Gastroesophageal sphincter (tissue), 3 donors: ENCODE measurements around the gene PNPLA3.

Experiments used
- CTCF ChIP-seq, 4 experiments: fragments of 200-600 bp in 2 of 4; fragments of 450-650 bp in 2 of 4; sonication (generic) in 1 of 4; IDR thresholded peaks; one replicate each; pipeline ENCODE4 v1.5.1; 2017 to 2019; ENCODE audit warnings: antibody characterized with exemption in 4 of 4, mild to moderate bottlenecking in 2 of 4, moderate library complexity in 2 of 4
- EP300 ChIP-seq: sonication (generic); formaldehyde crosslinking; IDR thresholded peaks from one replicate; pipeline ENCODE4 v1.6.1; 2017; ENCODE audit warnings: antibody characterized with exemption, mild to moderate bottlenecking
- POLR2A ChIP-seq, 2 donors: fragments of 450-650 bp; IDR thresholded peaks; one replicate each; pipeline ENCODE4 v1.6.1; 2017; ENCODE audit warnings: antibody characterized with exemption in 2 of 2, mild to moderate bottlenecking in 2 of 2, moderate library complexity in 1 of 2
- POLR2AphosphoS5 ChIP-seq: sonication (generic); formaldehyde crosslinking; IDR thresholded peaks from one replicate; pipeline ENCODE4 v1.6.1; 2017; ENCODE audit warnings: antibody characterized with exemption

- no peak for TF ChIP-seq CTCF (IDR thresholded peaks at IDR 0.05)
- no peak for TF ChIP-seq POLR2A (IDR thresholded peaks at IDR 0.05)
- TF ChIP-seq POLR2AphosphoS5 = no peak
- no peak for TF ChIP-seq EP300
Observed at GRCh38 chr22:43969989-43970755, 46.6 kb downstream of the PNPLA3 start.
